ENCODE results near the gene ABHD5.

The ABHD5 gene

DNA sequence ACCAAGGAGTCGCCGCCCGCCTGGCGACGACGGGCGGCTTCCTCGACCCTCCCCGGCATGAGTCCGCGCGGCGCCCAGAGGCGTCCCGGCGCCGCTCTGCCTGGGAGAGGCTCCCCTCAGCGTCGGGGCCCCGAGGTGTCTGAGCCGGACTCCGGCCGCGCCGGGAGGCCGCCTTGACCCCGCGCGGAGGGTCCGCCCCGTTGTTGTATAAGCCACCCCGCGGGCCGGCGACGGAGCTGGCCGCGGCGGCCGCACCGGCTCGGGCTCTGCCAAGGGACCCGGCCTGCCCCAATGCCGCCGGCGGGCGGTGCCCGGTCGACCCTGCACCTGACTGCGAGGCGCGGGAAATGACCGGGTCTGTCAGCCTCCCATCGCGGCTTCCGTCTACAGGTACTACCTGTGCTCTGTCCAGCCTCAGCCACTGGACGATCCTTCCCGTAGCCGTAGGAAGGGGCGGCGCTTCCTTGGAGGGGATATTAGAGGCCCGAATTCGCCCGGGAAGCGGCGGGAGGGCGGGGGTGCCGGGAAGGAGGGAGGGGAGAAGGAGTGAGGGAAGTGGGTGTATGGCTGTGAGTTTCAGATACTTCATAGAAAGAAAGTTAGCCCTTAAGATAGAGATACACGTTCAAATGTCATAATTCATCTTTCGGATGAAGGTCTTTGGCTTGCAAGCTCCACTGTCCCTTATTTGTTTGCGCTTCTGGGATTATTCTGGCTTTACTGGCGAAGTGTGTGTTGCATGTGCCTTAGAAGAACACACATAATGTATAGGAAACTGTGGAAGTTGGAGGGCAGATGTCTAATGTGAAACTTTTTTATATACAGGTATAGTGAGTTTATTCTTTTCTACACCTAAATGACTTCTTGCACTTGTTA, 620 bp downstream of the ABHD5 start:
- H3K27me3 Mint-ChIP-seq, result peaks cover 20% of the 10 kb centered on the region
- H3K27ac Mint-ChIP-seq, result peak overlapping the region; percentile 90
- peaks cover 7% of the 10 kb centered on the region for H3K36me3 Mint-ChIP-seq
- H3K4me3 Mint-ChIP-seq, result peak overlapping the region; percentile 84
- CTCF ChIA-PET, result interaction anchor here (1.3 kb wide), 1 partner anchor 78 kb away, joined by 3 read pairs; no protein-coding TSS in a partner anchor
- H3K9me3 Mint-ChIP-seq, result no peaks in the 10 kb centered on the region
- peak; percentile 63 for DNase-seq
- H3K4me1 Mint-ChIP-seq, result peaks cover 37% of the 10 kb centered on the region

- Mint-ChIP-seq H3K9me3 (no peaks in the 10 kb centered on the region), H3K36me3 (peaks cover 7% of the 10 kb centered on the region), H3K27ac (peak overlapping the region; percentile 73), H3K4me3 (peak overlapping the region; percentile 77), H3K27me3 (peaks cover 20% of the 10 kb centered on the region), H3K4me1 (peaks cover 37% of the 10 kb centered on the region)
- CTCF ChIA-PET, result no interaction called here
- DNase-seq, result no peak
Observed at GRCh38 chr3:43692085-43692855, 1.5 kb downstream of the ABHD5 start.

GRCh38 chr3:43692971-43693370, 2.2 kb downstream of the ABHD5 start:
- CTCF ChIA-PET, result no interaction called here
- Mint-ChIP-seq H3K4me1 (peaks cover 37% of the 10 kb centered on the region), H3K4me3 (no peak overlapping the region), H3K27me3 (peaks cover 17% of the 10 kb centered on the region), H3K36me3 (peaks cover 7% of the 10 kb centered on the region), H3K9me3 (no peaks in the 10 kb centered on the region), H3K27ac (no peak overlapping the region)
- DNase-seq, result no peak

- CTCF ChIA-PET, result no interaction called here
- H3K27me3 Mint-ChIP-seq, result peaks cover 15% of the 10 kb centered on the region
- peaks cover 37% of the 10 kb centered on the region for H3K4me1 Mint-ChIP-seq
- H3K36me3 Mint-ChIP-seq, result peaks cover 7% of the 10 kb centered on the region
- H3K9me3 Mint-ChIP-seq, result no peaks in the 10 kb centered on the region
- no peak overlapping the region for H3K27ac Mint-ChIP-seq
- no peak for DNase-seq
- no peak overlapping the region for H3K4me3 Mint-ChIP-seq
Observed at GRCh38 chr3:43693594-43693993, 2.9 kb downstream of the ABHD5 start.

- CTCF ChIA-PET, result no interaction called here
- peaks cover 34% of the 10 kb centered on the region for H3K4me1 Mint-ChIP-seq
- no peak for DNase-seq
- H3K4me3 Mint-ChIP-seq, result no peak overlapping the region
- H3K9me3 Mint-ChIP-seq, result no peaks in the 10 kb centered on the region
- H3K27me3 Mint-ChIP-seq, result peaks cover 4% of the 10 kb centered on the region
- peaks cover 15% of the 10 kb centered on the region for H3K36me3 Mint-ChIP-seq
- H3K27ac Mint-ChIP-seq, result no peak overlapping the region
Observed at GRCh38 chr3:43695443-43695842, 4.7 kb downstream of the ABHD5 start.

DNA sequence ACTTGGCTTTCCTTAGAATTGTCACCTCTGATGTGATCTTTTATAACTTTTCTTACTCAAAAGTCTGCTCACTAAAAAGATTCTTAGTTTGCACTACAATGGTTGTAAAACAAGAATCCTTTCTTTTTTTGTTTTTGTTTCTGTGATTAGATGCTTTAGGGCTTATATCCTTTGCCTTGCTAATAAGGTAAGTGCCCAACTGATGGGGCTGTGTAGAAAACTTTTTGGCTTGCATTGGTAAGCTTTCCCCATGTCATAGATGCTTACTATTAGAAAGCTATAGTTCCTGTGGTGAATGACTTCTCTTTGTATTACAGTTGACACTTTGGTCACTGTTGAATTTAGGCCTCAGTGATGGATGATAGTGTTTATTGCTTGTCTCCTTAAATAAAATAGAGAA, 5.1 kb downstream of the ABHD5 start:
- Mint-ChIP-seq H3K4me3 (no peak overlapping the region), H3K4me1 (peaks cover 31% of the 10 kb centered on the region), H3K27ac (no peak overlapping the region), H3K9me3 (no peaks in the 10 kb centered on the region), H3K27me3 (no peaks in the 10 kb centered on the region), H3K36me3 (peaks cover 17% of the 10 kb centered on the region)
- CTCF ChIA-PET, result no interaction called here
- DNase-seq, result no peak

GRCh38 chr3:43696441-43696840, 5.7 kb downstream of the ABHD5 start:
- Mint-ChIP-seq H3K4me1 (peaks cover 31% of the 10 kb centered on the region), H3K4me3 (no peak overlapping the region), H3K9me3 (no peaks in the 10 kb centered on the region), H3K27ac (no peak overlapping the region), H3K36me3 (peaks cover 18% of the 10 kb centered on the region), H3K27me3 (no peaks in the 10 kb centered on the region)
- CTCF ChIA-PET, result no interaction called here
- DNase-seq, result no peak

- H3K36me3 Mint-ChIP-seq, result peaks cover 17% of the 10 kb centered on the region
- H3K27me3 Mint-ChIP-seq, result no peaks in the 10 kb centered on the region
- H3K27ac Mint-ChIP-seq, result no peak overlapping the region
- no peak overlapping the region for H3K4me3 Mint-ChIP-seq
- no peak for DNase-seq
- CTCF ChIA-PET, result interaction anchor here (1.7 kb wide), 1 partner anchor 536 kb away, joined by 3 read pairs; no protein-coding TSS in a partner anchor
- peaks cover 27% of the 10 kb centered on the region for H3K4me1 Mint-ChIP-seq
- H3K9me3 Mint-ChIP-seq, result no peaks in the 10 kb centered on the region
Observed at GRCh38 chr3:43696881-43697280, 6.1 kb downstream of the ABHD5 start.

- CTCF ChIA-PET, result interaction anchor here (0.8 to 1.2 kb wide), 2 partner anchors 55 to 154 kb away, joined by 3 to 4 read pairs; no protein-coding TSS in a partner anchor
- DNase-seq, result peak; percentile 28
- Mint-ChIP-seq H3K9me3 (no peaks in the 10 kb centered on the region), H3K4me1 (peaks cover 5% of the 10 kb centered on the region), H3K36me3 (peaks cover 25% of the 10 kb centered on the region), H3K27ac (no peak overlapping the region), H3K4me3 (no peak overlapping the region), H3K27me3 (no peaks in the 10 kb centered on the region)
Observed at GRCh38 chr3:43699864-43700263, 9.1 kb downstream of the ABHD5 start.

DNA sequence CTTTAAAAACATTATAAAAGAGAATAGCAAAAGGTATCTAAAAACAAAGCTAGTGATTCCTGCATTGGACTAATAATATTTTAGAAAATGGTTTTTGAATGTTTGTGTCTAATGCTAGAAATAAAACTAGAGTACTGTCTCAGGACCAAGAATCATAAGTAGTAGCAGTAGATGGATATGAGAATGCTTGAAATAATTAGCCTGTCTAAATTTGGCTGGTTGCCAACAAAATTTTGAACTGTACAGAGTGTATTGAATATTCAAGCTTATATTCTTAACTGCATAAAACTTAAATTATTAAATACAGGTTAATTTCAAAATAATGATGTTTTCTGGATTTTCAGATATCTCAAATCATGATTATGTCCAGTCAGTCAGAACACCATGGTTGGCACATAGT, 14.0 kb downstream of the ABHD5 start:
- peaks cover 23% of the 10 kb centered on the region for H3K36me3 Mint-ChIP-seq
- H3K4me3 Mint-ChIP-seq, result no peak overlapping the region
- no peak overlapping the region for H3K27ac Mint-ChIP-seq

GRCh38 chr3:43706342-43706741, 15.6 kb downstream of the ABHD5 start:
- H3K4me1 Mint-ChIP-seq, result peaks cover 6% of the 10 kb centered on the region
- H3K4me3 Mint-ChIP-seq, result no peak overlapping the region
- H3K27me3 Mint-ChIP-seq, result no peaks in the 10 kb centered on the region
- DNase-seq, result no peak
- H3K9me3 Mint-ChIP-seq, result no peaks in the 10 kb centered on the region
- H3K27ac Mint-ChIP-seq, result no peak overlapping the region
- CTCF ChIA-PET, result no interaction called here
- peaks cover 15% of the 10 kb centered on the region for H3K36me3 Mint-ChIP-seq

More for the DNA sequence above, 14.0 kb downstream of the ABHD5 start:
- DNase-seq, result no peak
- no peaks in the 10 kb centered on the region for H3K27me3 Mint-ChIP-seq
- CTCF ChIA-PET, result no interaction called here
- peaks cover 6% of the 10 kb centered on the region for H3K4me1 Mint-ChIP-seq
- H3K9me3 Mint-ChIP-seq, result no peaks in the 10 kb centered on the region

GRCh38 chr3:43707266-43707665, 16.5 kb downstream of the ABHD5 start:
- DNase-seq, result no peak
- no peak overlapping the region for H3K4me3 Mint-ChIP-seq
- CTCF ChIA-PET, result interaction anchor here (1.1 kb wide), 1 partner anchor 62 kb away, joined by 7 read pairs; no protein-coding TSS in a partner anchor
- peaks cover 16% of the 10 kb centered on the region for H3K36me3 Mint-ChIP-seq
- peaks cover 6% of the 10 kb centered on the region for H3K4me1 Mint-ChIP-seq
- H3K9me3 Mint-ChIP-seq, result no peaks in the 10 kb centered on the region
- H3K27ac Mint-ChIP-seq, result no peak overlapping the region
- no peaks in the 10 kb centered on the region for H3K27me3 Mint-ChIP-seq

GRCh38 chr3:43707998-43708397, 17.3 kb downstream of the ABHD5 start:
- no peak overlapping the region for H3K4me3 Mint-ChIP-seq
- DNase-seq, result no peak
- H3K9me3 Mint-ChIP-seq, result no peaks in the 10 kb centered on the region
- peaks cover 20% of the 10 kb centered on the region for H3K36me3 Mint-ChIP-seq
- no peaks in the 10 kb centered on the region for H3K27me3 Mint-ChIP-seq
- CTCF ChIA-PET, result interaction anchor here (1.0 to 1.1 kb wide), 2 partner anchors 18 to 61 kb away, joined by 3 to 7 read pairs; no protein-coding TSS in a partner anchor
- no peak overlapping the region for H3K27ac Mint-ChIP-seq
- H3K4me1 Mint-ChIP-seq, result peaks cover 6% of the 10 kb centered on the region

- no peak overlapping the region for H3K27ac Mint-ChIP-seq
- H3K9me3 Mint-ChIP-seq, result no peaks in the 10 kb centered on the region
- no peak overlapping the region for H3K4me3 Mint-ChIP-seq
- DNase-seq, result no peak
- CTCF ChIA-PET, result no interaction called here
- H3K27me3 Mint-ChIP-seq, result no peaks in the 10 kb centered on the region
- H3K36me3 Mint-ChIP-seq, result peaks cover 23% of the 10 kb centered on the region
- peaks cover 6% of the 10 kb centered on the region for H3K4me1 Mint-ChIP-seq
Observed at GRCh38 chr3:43709022-43709421, 18.3 kb downstream of the ABHD5 start.
